Endothelial cell (in vitro differentiated cells): Measurements from ENCODE around the gene HSPA14. TPM values are rescaled to one million over a fixed set of nuclear protein-coding genes. Genes with fewer than 3 reads are reported as not detected.
A peak's percentile ranks its signal among the peaks of the same experiment; 100 is the strongest.

Source experiments
- DNase-seq: peaks from one replicate; pipeline ENCODE4 v3.0.0; 2021; ENCODE audit warnings: low spot score
- H3K27ac Mint-ChIP-seq: one replicate; pipeline ENCODE4 v1.8.0; 2021; ENCODE audit warnings: mixed read lengths, inconsistent platforms; ENCODE audit not compliant: unreplicated experiment
- H3K27me3 Mint-ChIP-seq: one replicate; pipeline ENCODE4 v1.8.0; 2021; ENCODE audit warnings: mild to moderate bottlenecking, moderate library complexity, mixed read lengths, inconsistent platforms; ENCODE audit not compliant: unreplicated experiment
- H3K36me3 Mint-ChIP-seq: one replicate; pipeline ENCODE4 v1.8.0; 2021; ENCODE audit warnings: mild to moderate bottlenecking, low read depth, mixed read lengths, inconsistent platforms; ENCODE audit not compliant: unreplicated experiment
- H3K4me1 Mint-ChIP-seq: one replicate; pipeline ENCODE4 v1.8.0; 2021; ENCODE audit warnings: mild to moderate bottlenecking, mixed read lengths, inconsistent platforms; ENCODE audit not compliant: unreplicated experiment
- H3K4me3 Mint-ChIP-seq: one replicate; pipeline ENCODE4 v1.8.0; 2021; ENCODE audit warnings: mild to moderate bottlenecking, mixed read lengths, inconsistent platforms; ENCODE audit not compliant: unreplicated experiment
- H3K9me3 Mint-ChIP-seq: one replicate; pipeline ENCODE4 v1.8.0; 2021; ENCODE audit warnings: mixed read lengths, inconsistent platforms; ENCODE audit not compliant: unreplicated experiment
- total RNA-seq: library from RNA; stranded (reverse); fragmentation: NEBNext Ultra II Directional; extraction: Animal tissue kit (Norgen Biotek cat#: 25700); gene quantifications from one replicate; pipeline ENCODE4 v1.2.1, GENCODE V29; 2021; ENCODE audit not compliant: unreplicated experiment
- TF ChIP-seq, protein P1 (sequence below): fragments of 200-600 bp; sonication (generic); IDR thresholded peaks from one replicate; pipeline ENCODE4 v1.5.0; 2021; ENCODE audit warnings: antibody characterized with exemption; ENCODE audit not compliant: unreplicated experiment

Gene HSPA14
- total RNA-seq, 1 donor from 2014 or later, result 14.2 TPM

DNA sequence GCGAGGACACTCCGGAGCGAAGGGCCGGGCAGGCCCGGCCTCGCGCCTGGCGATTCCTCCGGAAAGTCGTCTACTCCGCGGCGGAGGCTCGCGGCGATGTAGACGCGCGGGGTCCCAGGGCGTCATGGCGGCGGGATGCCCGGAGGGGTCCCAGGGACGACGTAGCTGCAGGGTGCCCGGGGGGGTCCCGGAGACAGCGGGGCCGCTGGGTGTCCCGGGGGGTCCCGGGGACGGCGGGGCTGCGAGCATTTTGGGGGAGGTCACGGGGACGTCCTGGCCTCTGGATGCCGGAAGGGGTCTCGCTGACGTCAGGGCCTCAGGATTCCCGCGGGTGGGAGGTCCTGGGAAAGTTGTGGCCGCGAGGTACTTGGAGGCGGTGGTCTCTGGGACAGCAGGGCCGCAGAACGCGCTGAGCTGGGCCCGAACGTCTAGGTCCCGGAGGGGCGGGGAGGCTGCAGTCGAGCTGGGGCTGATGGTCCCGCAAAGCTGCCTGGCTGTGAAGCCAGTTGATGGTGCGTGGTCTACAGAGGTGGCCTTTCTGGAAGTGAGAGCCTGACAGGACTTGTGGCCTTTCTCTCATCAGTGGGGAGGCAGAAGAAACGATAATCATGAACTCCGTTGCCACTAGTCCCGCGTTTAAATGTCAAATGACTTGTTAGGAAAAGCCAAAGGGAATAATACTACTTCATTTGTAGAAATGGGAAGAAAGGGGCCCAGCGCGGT lies 637 bp downstream of the HSPA14 start:
- peak overlapping the region; percentile 94 for H3K27ac Mint-ChIP-seq
- H3K36me3 Mint-ChIP-seq, result peaks cover 9% of the 10 kb centered on the region
- peaks cover 29% of the 10 kb centered on the region for H3K4me1 Mint-ChIP-seq
- H3K27me3 Mint-ChIP-seq, result peaks cover 5% of the 10 kb centered on the region
- peak overlapping the region; percentile 96 for H3K4me3 Mint-ChIP-seq
- peak; percentile 64 for DNase-seq
- TF ChIP-seq, protein P1, sequence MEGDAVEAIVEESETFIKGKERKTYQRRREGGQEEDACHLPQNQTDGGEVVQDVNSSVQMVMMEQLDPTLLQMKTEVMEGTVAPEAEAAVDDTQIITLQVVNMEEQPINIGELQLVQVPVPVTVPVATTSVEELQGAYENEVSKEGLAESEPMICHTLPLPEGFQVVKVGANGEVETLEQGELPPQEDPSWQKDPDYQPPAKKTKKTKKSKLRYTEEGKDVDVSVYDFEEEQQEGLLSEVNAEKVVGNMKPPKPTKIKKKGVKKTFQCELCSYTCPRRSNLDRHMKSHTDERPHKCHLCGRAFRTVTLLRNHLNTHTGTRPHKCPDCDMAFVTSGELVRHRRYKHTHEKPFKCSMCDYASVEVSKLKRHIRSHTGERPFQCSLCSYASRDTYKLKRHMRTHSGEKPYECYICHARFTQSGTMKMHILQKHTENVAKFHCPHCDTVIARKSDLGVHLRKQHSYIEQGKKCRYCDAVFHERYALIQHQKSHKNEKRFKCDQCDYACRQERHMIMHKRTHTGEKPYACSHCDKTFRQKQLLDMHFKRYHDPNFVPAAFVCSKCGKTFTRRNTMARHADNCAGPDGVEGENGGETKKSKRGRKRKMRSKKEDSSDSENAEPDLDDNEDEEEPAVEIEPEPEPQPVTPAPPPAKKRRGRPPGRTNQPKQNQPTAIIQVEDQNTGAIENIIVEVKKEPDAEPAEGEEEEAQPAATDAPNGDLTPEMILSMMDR, result no peak
- no peaks in the 10 kb centered on the region for H3K9me3 Mint-ChIP-seq

DNA sequence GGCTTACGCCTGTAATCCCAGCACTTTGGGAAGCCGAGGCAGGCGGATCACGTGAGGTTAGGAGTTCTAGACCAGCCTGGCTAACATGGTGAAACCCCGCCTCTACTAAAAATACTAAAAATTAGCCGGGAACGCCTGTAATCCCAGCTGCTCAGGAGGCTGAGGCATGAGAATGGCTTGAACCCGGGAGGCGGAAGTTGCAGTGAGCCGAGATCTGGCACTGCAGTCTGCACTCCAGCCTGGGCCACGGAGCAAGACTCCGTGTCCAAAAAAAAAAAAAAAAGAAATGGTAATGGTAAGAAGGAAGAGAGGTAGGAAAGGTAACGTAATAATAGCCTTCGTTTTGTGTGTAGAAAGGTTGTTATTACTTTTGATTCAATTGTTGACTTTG lies 1.2 kb downstream of the HSPA14 start:
- Mint-ChIP-seq H3K4me3 (peak overlapping the region; percentile 96), H3K36me3 (peaks cover 13% of the 10 kb centered on the region), H3K27ac (peak overlapping the region; percentile 94), H3K27me3 (peaks cover 5% of the 10 kb centered on the region), H3K4me1 (peaks cover 28% of the 10 kb centered on the region), H3K9me3 (no peaks in the 10 kb centered on the region)
- no peak for DNase-seq
- TF ChIP-seq, protein P1, result no peak

DNA sequence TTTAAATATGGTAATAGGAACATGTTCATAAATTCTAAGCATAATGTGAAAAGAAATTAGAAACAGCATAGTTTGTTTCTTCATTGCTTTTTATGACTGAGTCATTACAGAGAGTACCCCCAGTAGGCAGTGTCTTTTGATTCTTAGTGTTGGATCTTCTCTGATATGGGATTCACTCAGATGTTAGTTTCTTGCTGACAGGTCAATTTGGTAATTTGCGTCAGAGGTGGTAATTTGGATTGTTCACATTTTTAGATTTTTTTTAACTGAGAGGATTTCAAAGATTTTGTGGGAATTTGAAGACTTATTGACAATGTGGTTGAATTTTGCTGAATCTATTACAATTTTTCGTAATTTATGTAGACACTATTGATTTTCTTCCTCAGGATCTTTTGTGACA lies 2.1 kb downstream of the HSPA14 start:
- Mint-ChIP-seq H3K4me1 (peaks cover 20% of the 10 kb centered on the region), H3K4me3 (no peak overlapping the region), H3K27me3 (peaks cover 4% of the 10 kb centered on the region), H3K27ac (no peak overlapping the region), H3K9me3 (no peaks in the 10 kb centered on the region), H3K36me3 (peaks cover 19% of the 10 kb centered on the region)
- TF ChIP-seq, protein P1, result no peak
- no peak for DNase-seq

DNA sequence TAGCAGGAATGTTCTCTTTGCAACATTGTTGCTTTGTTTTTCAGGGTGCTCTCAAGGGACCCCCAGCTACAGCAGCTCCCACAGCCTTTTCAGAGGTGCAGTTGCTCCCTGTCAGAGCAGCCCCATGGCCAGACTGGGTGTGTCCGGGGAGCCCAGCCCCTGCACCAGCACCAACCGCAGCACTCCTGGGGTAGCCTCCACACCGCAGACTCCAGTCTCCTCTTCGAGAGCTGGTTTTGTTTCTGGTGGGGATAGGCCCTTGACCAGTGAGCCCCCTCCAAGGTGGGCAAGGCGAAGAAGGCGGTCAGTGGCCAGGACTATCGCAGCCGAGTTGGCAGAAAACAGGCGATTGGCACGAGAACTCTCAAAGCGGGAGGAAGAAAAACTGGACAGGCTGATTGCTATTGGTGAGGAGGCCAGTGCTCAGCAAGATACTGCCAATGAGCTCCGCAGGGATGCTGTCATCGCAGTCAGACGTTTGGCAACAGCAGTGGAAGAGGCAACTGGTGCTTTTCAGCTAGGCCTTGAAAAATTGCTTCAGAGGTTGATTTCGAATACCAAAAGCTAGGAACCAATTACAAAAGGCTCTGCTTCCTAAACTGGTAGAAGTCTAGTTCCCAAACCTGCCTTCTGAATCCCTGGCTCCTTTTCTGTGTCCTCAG lies 5.4 kb downstream of the HSPA14 start:
- Mint-ChIP-seq H3K4me3 (no peak overlapping the region), H3K27ac (no peak overlapping the region), H3K9me3 (no peaks in the 10 kb centered on the region), H3K27me3 (peaks cover 3% of the 10 kb centered on the region), H3K4me1 (peaks cover 6% of the 10 kb centered on the region), H3K36me3 (peaks cover 21% of the 10 kb centered on the region)
- no peak for DNase-seq
- TF ChIP-seq, protein P1, result no peak

DNA sequence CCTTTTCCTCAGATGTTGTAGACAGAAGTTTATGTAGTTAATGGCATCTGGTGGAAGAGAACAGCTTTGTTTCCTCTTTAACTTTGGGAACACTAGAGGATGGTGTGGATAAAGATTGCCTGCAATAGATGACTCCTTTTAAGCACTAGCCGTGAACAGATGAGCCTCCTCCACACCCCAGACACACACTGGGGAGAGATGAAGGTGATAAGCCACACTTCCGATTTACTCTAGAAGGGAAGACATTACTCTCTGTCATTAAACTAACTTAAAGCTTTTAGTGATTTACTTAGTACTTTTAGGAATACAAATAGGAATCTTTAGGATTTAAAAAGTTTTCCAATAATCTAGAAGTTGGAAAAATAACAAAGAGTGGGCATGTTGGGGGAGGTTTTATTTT lies 6.8 kb downstream of the HSPA14 start:
- no peaks in the 10 kb centered on the region for H3K4me1 Mint-ChIP-seq
- no peak for DNase-seq
- TF ChIP-seq, protein P1, result no peak
- no peak overlapping the region for H3K4me3 Mint-ChIP-seq
- no peaks in the 10 kb centered on the region for H3K9me3 Mint-ChIP-seq
- peak overlapping the region; percentile 28 for H3K27ac Mint-ChIP-seq
- H3K36me3 Mint-ChIP-seq, result peaks cover 21% of the 10 kb centered on the region
- H3K27me3 Mint-ChIP-seq, result no peaks in the 10 kb centered on the region
